Thyroid gland (tissue), 4 donors: ENCODE measurements around the gene RDH8. TPM values are rescaled to one million over a fixed set of nuclear protein-coding genes. Genes with fewer than 3 reads are reported as not detected.

Experiments used
- DNase-seq, 2 donors: peaks; one replicate each; pipeline ENCODE4 v3.0.0-alpha.2; 2019
- H3K27ac ChIP-seq, 3 donors: fragments of 200-600 bp; sonication (generic); 1 replicate in 2 of 3; 2 replicates in 1 of 3; pipeline ENCODE4 v1.5.1; 2016 to 2019; ENCODE audit warnings: mild to moderate bottlenecking in 1 of 3, moderate library complexity in 1 of 3
- H3K27me3 ChIP-seq: fragments of 200-600 bp; sonication (generic); one replicate; pipeline ENCODE4 v1.5.1; 2019
- H3K36me3 ChIP-seq, 2 donors: fragments of 200-600 bp; sonication (generic); one replicate each; pipeline ENCODE4 v1.5.1; 2016 to 2019
- H3K4me1 ChIP-seq, 2 donors: fragments of 200-600 bp; sonication (generic); one replicate each; pipeline ENCODE4 v1.5.1; 2017 to 2019
- H3K4me3 ChIP-seq, 3 donors: fragments of 200-600 bp; sonication (generic); replicated peaks in 1 of 3; 1 replicate in 2 of 3; 2 replicates in 1 of 3; pipeline ENCODE4 v1.5.1; 2016; ENCODE audit warnings: mild to moderate bottlenecking in 1 of 3
- H3K9me3 ChIP-seq: fragments of 200-600 bp; sonication (generic); one replicate; pipeline ENCODE4 v1.5.1; 2017
- CTCF ChIP-seq, 6 experiments: fragments of 200-600 bp in 3 of 6; fragments of 450-650 bp in 3 of 6; sonication (generic) in 3 of 6; IDR thresholded peaks; one replicate each; pipeline ENCODE4 v1.5.1; 2016 to 2019; ENCODE audit warnings: antibody characterized with exemption in 6 of 6, mild to moderate bottlenecking in 2 of 6, inconsistent platforms in 1 of 6, moderate library complexity in 1 of 6
- POLR2A ChIP-seq, 2 donors: fragments of 450-650 bp; IDR thresholded peaks; one replicate each; pipeline ENCODE4 v1.6.1; 2017; ENCODE audit warnings: antibody characterized with exemption in 2 of 2, mild to moderate bottlenecking in 2 of 2, moderate library complexity in 1 of 2
- WGBS, 2 donors: methylation state at CpG; one replicate each; pipeline ENCODE4 v1.1.5; 2017; 5-methylcytosine and 5-hydroxymethylcytosine counted together
- intact Hi-C: fragments of 100-400 bp; cut with DNase I; formaldehyde crosslinking; loops from one replicate; pipeline ENCODE4 v1.15.1; 2023
- total RNA-seq, 4 donors: library from RNA; depleted of rRNA; stranded (reverse); fragments of >200 nt; gene quantifications; one replicate each; pipeline ENCODE4 v1.2.3, GENCODE V29; 2016

Gene RDH8
- total RNA-seq, 4 donors from 2014 or later: not detected

DNA sequence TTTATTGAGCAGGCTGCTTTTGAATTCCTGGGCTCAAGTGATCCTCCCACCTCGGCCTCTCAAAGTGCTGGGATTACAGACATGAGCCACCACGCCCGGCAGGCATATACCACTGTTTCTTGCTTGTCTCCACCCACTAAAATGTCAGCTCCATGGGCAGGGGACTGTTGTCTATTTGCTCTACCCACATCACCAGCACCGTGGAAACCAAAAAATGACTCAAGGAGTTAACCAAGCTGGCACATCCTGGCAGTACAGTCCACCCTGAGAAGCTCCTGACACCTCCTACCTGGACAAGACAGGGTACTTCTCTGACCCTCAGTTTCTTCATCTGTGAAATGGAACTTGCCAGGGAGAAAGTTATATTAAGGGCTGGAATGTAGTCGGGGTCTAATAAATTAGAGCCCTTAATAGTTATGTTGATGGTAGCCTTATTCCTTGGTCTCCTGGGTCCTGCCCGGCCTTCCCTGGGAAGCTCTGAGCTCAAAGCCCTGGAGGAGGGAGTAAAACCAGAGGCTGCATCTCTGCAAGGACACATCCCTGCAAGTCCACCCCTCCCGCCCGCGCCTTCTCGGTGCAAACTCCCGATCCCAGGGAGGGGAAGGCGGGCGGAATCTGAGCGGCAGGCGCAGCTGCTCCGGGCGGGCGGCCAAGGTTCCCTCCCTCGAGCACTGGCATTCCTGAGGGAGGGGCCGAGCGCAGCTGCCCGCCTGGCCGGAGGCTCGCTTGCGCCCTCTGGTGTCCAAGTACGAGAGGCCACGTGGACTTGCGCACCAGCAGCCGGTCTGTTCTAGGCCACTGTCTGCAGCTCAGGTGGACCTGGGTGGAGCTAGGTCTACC is 14.1 kb downstream of the RDH8 start:
- 7 to 11% methylated on average over 22 of the region's 29 CpGs for WGBS, 2 donors

GRCh38 chr19:10033614-10034013 is 20.3 kb downstream of the RDH8 start:
- Histone ChIP-seq H3K9me3 (no peaks in the 10 kb centered on the region), H3K4me1 (no peaks in the 10 kb centered on the region), H3K27me3 (no peaks in the 10 kb centered on the region), H3K4me3 (no peak overlapping the region), H3K27ac (no peak overlapping the region), H3K36me3 (no peaks in the 10 kb centered on the region)
- 67 to 71% methylated on average over 8 of the region's 8 CpGs for WGBS, 2 donors
- DNase-seq: no peak
- no peak for TF ChIP-seq CTCF (IDR thresholded peaks at IDR 0.05)
- TF ChIP-seq POLR2A (IDR thresholded peaks at IDR 0.05): no peak
- intact Hi-C loops: no loop called here

More for the DNA sequence above, 14.1 kb downstream of the RDH8 start:
- no peaks in the 10 kb centered on the region for H3K27me3 ChIP-seq
- DNase-seq: peak; percentile 96 to 98
- H3K36me3 ChIP-seq: no peaks in the 10 kb centered on the region
- peaks cover 0 to 7% of the 10 kb centered on the region in 2 donors for H3K4me1 ChIP-seq
- no peaks in the 10 kb centered on the region for H3K9me3 ChIP-seq
- no peak overlapping the region for H3K4me3 ChIP-seq
- intact Hi-C loops: loop anchor here (2.0 kb wide), 1 partner anchor 97 kb away; no protein-coding TSS in a partner anchor
- no peak overlapping the region for H3K27ac ChIP-seq
- TF ChIP-seq POLR2A (IDR thresholded peaks at IDR 0.05) (no peak), CTCF (IDR thresholded peaks at IDR 0.05) (peak; percentile 85 to 98 (median 92))

DNA sequence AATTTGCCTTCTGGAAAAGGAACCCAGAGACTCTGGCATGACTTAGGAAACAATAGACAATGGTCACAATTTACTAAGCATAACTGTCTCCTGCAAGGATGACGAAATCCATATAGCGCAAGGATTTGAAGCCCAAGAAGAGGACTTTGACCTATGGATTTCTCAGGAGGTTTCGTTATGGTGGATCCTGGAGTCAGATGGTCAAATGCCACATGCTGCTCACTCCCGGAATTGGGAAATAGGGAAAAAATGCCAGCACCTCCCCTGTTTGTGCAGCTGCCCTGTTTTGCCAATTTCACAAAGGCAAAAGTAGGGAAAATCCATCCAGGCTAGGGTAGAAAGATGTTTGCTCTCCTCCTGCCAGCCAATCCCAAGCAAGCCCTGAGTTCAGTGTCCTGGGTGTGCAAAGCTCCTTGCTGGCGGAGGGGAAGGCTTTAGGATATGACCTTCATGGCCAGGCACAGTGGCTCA is 23.4 kb downstream of the RDH8 start:
- H3K27ac ChIP-seq: no peak overlapping the region
- 75 to 81% methylated on average over 5 of the region's 5 CpGs for WGBS, 2 donors
- H3K4me1 ChIP-seq: no peaks in the 10 kb centered on the region
- H3K9me3 ChIP-seq: no peaks in the 10 kb centered on the region
- intact Hi-C loops: no loop called here
- no peaks in the 10 kb centered on the region for H3K27me3 ChIP-seq
- H3K36me3 ChIP-seq: no peaks in the 10 kb centered on the region
- TF ChIP-seq POLR2A (IDR thresholded peaks at IDR 0.05): no peak
- no peak for TF ChIP-seq CTCF (IDR thresholded peaks at IDR 0.05)
- no peak overlapping the region for H3K4me3 ChIP-seq
- DNase-seq: no peak

DNA sequence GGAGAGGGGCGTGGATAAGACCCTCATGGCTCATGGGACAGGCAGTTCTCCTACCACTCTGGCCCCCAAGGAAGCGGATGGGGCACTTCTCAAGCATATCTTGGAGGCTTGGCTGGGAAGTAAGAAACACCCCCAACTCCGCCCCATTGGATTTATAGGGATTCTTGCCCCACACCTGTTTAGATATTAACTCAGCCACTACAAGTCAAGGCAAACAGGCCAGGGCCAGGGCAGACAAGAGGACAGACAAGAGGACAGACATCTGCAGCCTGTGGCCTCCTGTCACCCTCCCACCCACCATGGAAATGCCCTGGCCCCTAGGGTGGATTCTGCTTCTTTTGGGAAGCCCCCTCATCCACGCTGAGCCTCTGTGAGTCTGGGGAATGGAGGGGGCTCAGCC is 24.1 kb downstream of the RDH8 start:
- Histone ChIP-seq H3K27me3 (no peaks in the 10 kb centered on the region), H3K27ac (no peak overlapping the region), H3K4me1 (no peaks in the 10 kb centered on the region), H3K9me3 (no peaks in the 10 kb centered on the region), H3K36me3 (no peaks in the 10 kb centered on the region), H3K4me3 (no peak overlapping the region)
- TF ChIP-seq POLR2A (IDR thresholded peaks at IDR 0.05) (no peak), CTCF (IDR thresholded peaks at IDR 0.05) (no peak)
- no peak for DNase-seq
- WGBS, 2 donors: 57 to 65% methylated on average over 4 of the region's 4 CpGs
- intact Hi-C loops: no loop called here

DNA sequence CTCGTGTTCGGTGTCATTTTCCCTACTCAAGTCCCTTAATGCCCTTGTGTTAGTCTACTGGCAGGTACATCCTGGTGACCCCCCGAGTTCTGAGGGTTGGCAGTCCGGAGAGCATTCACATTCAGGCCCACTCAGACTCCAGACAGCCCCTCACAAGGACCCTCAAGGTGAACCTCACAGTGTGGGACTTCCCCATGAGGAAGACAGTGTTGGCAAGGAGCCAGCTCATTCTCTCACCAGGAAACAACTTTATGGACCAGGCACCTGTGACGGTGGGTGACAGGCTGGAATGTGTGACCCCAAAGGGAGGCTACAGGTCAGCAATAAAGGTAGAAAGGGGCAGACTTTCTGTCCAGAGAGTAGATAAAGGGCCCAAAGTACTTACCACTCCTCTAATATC is 24.5 kb downstream of the RDH8 start:
- Histone ChIP-seq H3K4me1 (no peaks in the 10 kb centered on the region), H3K27ac (no peak overlapping the region), H3K36me3 (no peaks in the 10 kb centered on the region), H3K9me3 (no peaks in the 10 kb centered on the region), H3K4me3 (no peak overlapping the region), H3K27me3 (no peaks in the 10 kb centered on the region)
- WGBS, 2 donors: 33 to 37% methylated on average over 3 to 5 of the region's 5 CpGs
- intact Hi-C loops: no loop called here
- DNase-seq: peak in 1 of 2 donors; percentile 5
- TF ChIP-seq CTCF (IDR thresholded peaks at IDR 0.05) (no peak), POLR2A (IDR thresholded peaks at IDR 0.05) (no peak)
